SJCRH30 (cell line): ENCODE results near the gene MDGA2. TPM values are rescaled to one million over a fixed set of nuclear protein-coding genes. Genes with fewer than 3 reads are reported as not detected.
A peak's percentile ranks its signal among the peaks of the same experiment; 100 is the strongest.

Experiments
- DNase-seq, 2 experiments: peaks; one replicate each; pipeline ENCODE4 v3.0.0-alpha.2; 2015 to 2020
- H3K27ac ChIP-seq: fragments of 250-450 bp; sonication (Bioruptor Pico); 2 replicates; pipeline ENCODE4 v1.5.1; 2020; ENCODE audit warnings: mild to moderate bottlenecking, moderate library complexity
- H3K27me3 ChIP-seq: fragments of 250-450 bp; sonication (Bioruptor Pico); 2 replicates; pipeline ENCODE4 v1.5.1; 2020; ENCODE audit warnings: mild to moderate bottlenecking, moderate library complexity
- H3K36me3 ChIP-seq: fragments of 250-450 bp; sonication (Bioruptor Pico); 2 replicates; pipeline ENCODE4 v1.5.1; 2020; ENCODE audit warnings: mild to moderate bottlenecking, moderate library complexity
- H3K4me1 ChIP-seq: fragments of 250-450 bp; sonication (Bioruptor Pico); 2 replicates; pipeline ENCODE4 v1.5.1; 2020; ENCODE audit warnings: mild to moderate bottlenecking, moderate library complexity
- H3K4me3 ChIP-seq: fragments of 250-450 bp; sonication (Bioruptor Pico); 2 replicates; pipeline ENCODE4 v1.5.1; 2020; ENCODE audit warnings: mild to moderate bottlenecking, moderate library complexity
- H3K9me3 ChIP-seq: fragments of 250-450 bp; sonication (Bioruptor Pico); replicated peaks from 2 replicates; pipeline ENCODE4 v1.5.1; 2020; ENCODE audit warnings: mild to moderate bottlenecking, moderate library complexity
- total RNA-seq: library from RNA; depleted of rRNA; stranded (reverse); fragments of >200 nt; shearing (Covaris generic); gene quantifications from 2 replicates; pipeline ENCODE4 v1.2.3, GENCODE V29; 2014

The MDGA2 gene
- total RNA-seq, 1 experiment from 2014 or later, result 1.9 TPM

- Histone ChIP-seq H3K27me3 (no peaks in the 10 kb centered on the region), H3K4me3 (no peak overlapping the region), H3K9me3 (no peaks in the 10 kb centered on the region), H3K36me3 (no peaks in the 10 kb centered on the region), H3K4me1 (no peaks in the 10 kb centered on the region), H3K27ac (no peak overlapping the region)
- no peak for DNase-seq
Measured at GRCh38 chr14:47039336-47039735, 636.1 kb downstream of the MDGA2 start.

- DNase-seq, result peak in 1 of 2 experiments; percentile 4
- Histone ChIP-seq H3K27me3 (no peaks in the 10 kb centered on the region), H3K9me3 (no peaks in the 10 kb centered on the region), H3K27ac (no peak overlapping the region), H3K4me1 (no peaks in the 10 kb centered on the region), H3K4me3 (no peak overlapping the region), H3K36me3 (no peaks in the 10 kb centered on the region)
Measured at GRCh38 chr14:47022721-47023120, 652.7 kb downstream of the MDGA2 start.

GRCh38 chr14:47020500-47020899 lies 654.9 kb downstream of the MDGA2 start:
- H3K4me1 ChIP-seq, result no peaks in the 10 kb centered on the region
- H3K27me3 ChIP-seq, result no peaks in the 10 kb centered on the region
- H3K27ac ChIP-seq, result no peak overlapping the region
- no peaks in the 10 kb centered on the region for H3K9me3 ChIP-seq
- no peak overlapping the region for H3K4me3 ChIP-seq
- H3K36me3 ChIP-seq, result no peaks in the 10 kb centered on the region
- DNase-seq, result no peak

GRCh38 chr14:47012533-47013280 lies 662.7 kb downstream of the MDGA2 start:
- no peaks in the 10 kb centered on the region for H3K4me1 ChIP-seq
- DNase-seq, result no peak
- no peaks in the 10 kb centered on the region for H3K27me3 ChIP-seq
- no peaks in the 10 kb centered on the region for H3K9me3 ChIP-seq
- H3K36me3 ChIP-seq, result no peaks in the 10 kb centered on the region
- no peak overlapping the region for H3K4me3 ChIP-seq
- H3K27ac ChIP-seq, result no peak overlapping the region

- H3K27ac ChIP-seq, result no peak overlapping the region
- no peaks in the 10 kb centered on the region for H3K27me3 ChIP-seq
- no peak for DNase-seq
- H3K4me3 ChIP-seq, result no peak overlapping the region
- H3K36me3 ChIP-seq, result no peaks in the 10 kb centered on the region
- H3K4me1 ChIP-seq, result no peaks in the 10 kb centered on the region
- H3K9me3 ChIP-seq, result no peaks in the 10 kb centered on the region
Measured at GRCh38 chr14:47009615-47010014, 665.8 kb downstream of the MDGA2 start.

- Histone ChIP-seq H3K36me3 (no peaks in the 10 kb centered on the region), H3K9me3 (no peaks in the 10 kb centered on the region), H3K27me3 (no peaks in the 10 kb centered on the region), H3K4me1 (no peaks in the 10 kb centered on the region), H3K4me3 (no peak overlapping the region), H3K27ac (no peak overlapping the region)
- DNase-seq, result no peak
Measured at GRCh38 chr14:47008732-47009131, 666.7 kb downstream of the MDGA2 start.

GRCh38 chr14:46999661-47000060 lies 675.7 kb downstream of the MDGA2 start:
- Histone ChIP-seq H3K27me3 (no peaks in the 10 kb centered on the region), H3K9me3 (no peaks in the 10 kb centered on the region), H3K4me1 (no peaks in the 10 kb centered on the region), H3K4me3 (no peak overlapping the region), H3K36me3 (no peaks in the 10 kb centered on the region), H3K27ac (no peak overlapping the region)
- no peak for DNase-seq

- H3K4me1 ChIP-seq, result peaks cover 8% of the 10 kb centered on the region
- H3K27ac ChIP-seq, result no peak overlapping the region
- no peaks in the 10 kb centered on the region for H3K27me3 ChIP-seq
- DNase-seq, result peak in 1 of 2 experiments; percentile 9
- H3K4me3 ChIP-seq, result no peak overlapping the region
- H3K9me3 ChIP-seq, result no peaks in the 10 kb centered on the region
- no peaks in the 10 kb centered on the region for H3K36me3 ChIP-seq
Measured at GRCh38 chr14:46989566-46989965, 685.8 kb downstream of the MDGA2 start.

GRCh38 chr14:46988312-46988711 lies 687.1 kb downstream of the MDGA2 start:
- H3K27ac ChIP-seq, result no peak overlapping the region
- peaks cover 8% of the 10 kb centered on the region for H3K4me1 ChIP-seq
- no peak for DNase-seq
- no peaks in the 10 kb centered on the region for H3K9me3 ChIP-seq
- H3K4me3 ChIP-seq, result no peak overlapping the region
- no peaks in the 10 kb centered on the region for H3K27me3 ChIP-seq
- no peaks in the 10 kb centered on the region for H3K36me3 ChIP-seq

GRCh38 chr14:46985529-46986380 lies 689.6 kb downstream of the MDGA2 start:
- DNase-seq, result peak; percentile 3 to 39
- H3K27me3 ChIP-seq, result no peaks in the 10 kb centered on the region

GRCh38 chr14:46973295-46973694 lies 702.1 kb downstream of the MDGA2 start:
- Histone ChIP-seq H3K27me3 (no peaks in the 10 kb centered on the region), H3K9me3 (no peaks in the 10 kb centered on the region), H3K27ac (no peak overlapping the region), H3K4me3 (no peak overlapping the region), H3K4me1 (no peaks in the 10 kb centered on the region), H3K36me3 (no peaks in the 10 kb centered on the region)
- no peak for DNase-seq

More at GRCh38 chr14:46985529-46986380, 689.6 kb downstream of the MDGA2 start:
- Histone ChIP-seq H3K36me3 (no peaks in the 10 kb centered on the region), H3K27ac (no peak overlapping the region), H3K4me1 (peaks cover 4% of the 10 kb centered on the region), H3K9me3 (no peaks in the 10 kb centered on the region), H3K4me3 (no peak overlapping the region)

- H3K4me3 ChIP-seq, result no peak overlapping the region
- no peaks in the 10 kb centered on the region for H3K27me3 ChIP-seq
- H3K9me3 ChIP-seq, result no peaks in the 10 kb centered on the region
- no peaks in the 10 kb centered on the region for H3K36me3 ChIP-seq
- H3K27ac ChIP-seq, result no peak overlapping the region
- no peaks in the 10 kb centered on the region for H3K4me1 ChIP-seq
- DNase-seq, result no peak
Measured at GRCh38 chr14:46964378-46964777, 711.0 kb downstream of the MDGA2 start.

GRCh38 chr14:46951103-46951502 lies 724.3 kb downstream of the MDGA2 start:
- Histone ChIP-seq H3K36me3 (no peaks in the 10 kb centered on the region), H3K27ac (no peak overlapping the region), H3K4me1 (no peaks in the 10 kb centered on the region), H3K27me3 (no peaks in the 10 kb centered on the region), H3K9me3 (no peaks in the 10 kb centered on the region), H3K4me3 (no peak overlapping the region)
- DNase-seq, result no peak

- Histone ChIP-seq H3K4me1 (peaks cover 7% of the 10 kb centered on the region; the same call in 1 of the 2 replicates), H3K4me3 (peak overlapping the region; percentile 7; the same call in 1 of the 2 replicates)
- DNase-seq, result peak; percentile 50 to 72
Measured at GRCh38 chr14:46940611-46941010, 734.8 kb downstream of the MDGA2 start.

GRCh38 chr14:46920542-46920941 lies 754.9 kb downstream of the MDGA2 start:
- H3K4me3 ChIP-seq, result no peak overlapping the region
- H3K36me3 ChIP-seq, result no peaks in the 10 kb centered on the region

More at GRCh38 chr14:46940611-46941010, 734.8 kb downstream of the MDGA2 start:
- no peaks in the 10 kb centered on the region for H3K36me3 ChIP-seq
- no peaks in the 10 kb centered on the region for H3K27me3 ChIP-seq
- peak overlapping the region; percentile 41; the same call in 1 of the 2 replicates for H3K27ac ChIP-seq
- no peaks in the 10 kb centered on the region for H3K9me3 ChIP-seq

More at GRCh38 chr14:46920542-46920941, 754.9 kb downstream of the MDGA2 start:
- H3K9me3 ChIP-seq, result no peaks in the 10 kb centered on the region
- no peak for DNase-seq
- H3K27me3 ChIP-seq, result no peaks in the 10 kb centered on the region
- H3K27ac ChIP-seq, result no peak overlapping the region
- H3K4me1 ChIP-seq, result no peaks in the 10 kb centered on the region; the same call in 1 of the 2 replicates
